ENCODE measurements around the gene SRRM2.

Gene SRRM2

DNA sequence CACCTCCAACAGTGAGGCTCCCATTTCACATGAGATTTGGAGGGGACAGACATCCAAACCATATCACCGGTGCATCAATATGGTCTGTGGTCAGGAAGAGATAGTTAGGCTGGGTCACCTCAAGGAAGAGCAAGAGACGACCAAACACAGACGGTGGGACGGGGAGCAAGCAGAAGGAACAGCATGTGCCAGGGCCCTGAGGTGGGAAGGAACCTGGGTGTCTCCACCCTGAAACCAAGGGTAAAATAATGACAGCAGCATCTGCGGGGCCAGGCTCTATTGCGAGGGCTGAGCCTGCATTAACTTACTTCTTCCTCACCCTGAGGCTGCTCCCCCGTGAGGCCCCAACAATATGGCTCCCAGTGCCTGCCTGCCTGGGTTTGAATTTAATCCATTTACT, 55.7 kb downstream of the SRRM2 start:
- DNase-seq (ENCODE audit: low read depth in 2 of 2): no peak
- H3K4me3 ChIP-seq (replicated peaks in 1 of 2; ENCODE audit: low read depth in 2 of 2, low read length in 2 of 2): no peak overlapping the region
- no peak for TF ChIP-seq CTCF (IDR thresholded peaks at IDR 0.05; ENCODE audit: low read depth, low read length)

GRCh38 chr16:2809149-2809760, 56.8 kb downstream of the SRRM2 start:
- no peak for TF ChIP-seq CTCF (IDR thresholded peaks at IDR 0.05; ENCODE audit: low read depth, low read length)
- no peak overlapping the region for H3K4me3 ChIP-seq (replicated peaks in 1 of 2; ENCODE audit: low read depth in 2 of 2, low read length in 2 of 2)
- DNase-seq (ENCODE audit: low read depth in 2 of 2): no peak

DNA sequence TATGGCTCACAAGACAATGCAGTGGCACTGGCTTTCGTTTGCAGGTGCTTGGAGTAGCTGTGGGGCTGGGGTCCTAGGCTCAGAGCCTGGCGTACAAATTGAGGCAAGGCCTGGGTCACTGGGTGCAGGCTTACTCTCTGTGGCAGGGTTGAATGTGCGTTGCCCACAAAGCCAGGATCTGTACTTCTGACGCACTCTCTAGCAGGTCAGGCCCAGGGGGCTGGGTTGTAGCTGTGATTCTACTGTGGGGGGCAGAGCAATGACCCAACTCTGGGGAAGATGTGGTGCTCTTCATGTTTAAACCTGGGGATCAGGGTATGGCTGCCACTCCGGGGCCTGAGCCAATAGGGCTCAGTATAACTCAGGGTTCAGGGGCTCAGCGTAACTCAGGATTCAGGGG, 58.2 kb downstream of the SRRM2 start:
- no peak for TF ChIP-seq CTCF (IDR thresholded peaks at IDR 0.05; ENCODE audit: low read depth, low read length)
- H3K4me3 ChIP-seq (replicated peaks in 1 of 2; ENCODE audit: low read depth in 2 of 2, low read length in 2 of 2): no peak overlapping the region
- DNase-seq (ENCODE audit: low read depth in 2 of 2): no peak

DNA sequence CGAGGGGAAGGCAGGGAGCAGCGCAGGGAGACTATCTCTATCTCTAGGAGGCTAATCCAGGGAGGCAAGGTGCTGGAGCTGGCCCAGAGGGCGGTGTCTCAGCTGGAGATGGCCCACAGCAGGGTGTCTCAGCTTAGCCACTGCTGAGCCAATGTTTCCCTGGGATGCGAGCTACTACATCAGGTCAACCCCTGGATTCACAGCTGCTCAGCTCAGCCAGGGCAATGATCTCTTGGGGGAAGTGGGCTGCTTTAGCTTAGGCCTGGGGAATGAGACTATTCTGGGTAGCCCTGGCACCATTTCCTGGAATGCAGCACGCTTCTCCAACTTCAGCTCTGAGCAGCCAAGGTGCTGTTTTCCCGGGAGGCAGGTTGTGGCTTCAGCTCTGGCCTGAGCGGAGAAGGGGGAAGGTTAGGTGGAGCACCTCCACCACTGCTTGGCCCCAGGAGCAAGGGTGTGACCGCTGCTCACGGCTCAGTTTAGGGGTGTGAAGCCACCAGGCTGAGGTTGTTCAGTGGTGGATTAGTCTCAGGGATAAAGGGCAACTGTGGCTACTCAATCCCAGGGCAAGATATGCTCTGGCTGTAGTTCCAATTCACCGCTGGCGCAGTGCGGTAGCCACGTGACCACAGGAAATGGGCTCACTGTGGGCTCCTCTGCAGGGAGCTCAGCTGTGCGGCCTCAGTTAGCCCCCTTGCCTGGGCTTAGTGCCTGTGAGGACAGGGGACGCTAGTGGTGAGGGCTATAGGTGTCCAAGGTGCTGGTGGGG, 59.4 kb downstream of the SRRM2 start:
- TF ChIP-seq CTCF (IDR thresholded peaks at IDR 0.05; ENCODE audit: low read depth, low read length): no peak
- H3K4me3 ChIP-seq (replicated peaks in 1 of 2; ENCODE audit: low read depth in 2 of 2, low read length in 2 of 2): no peak overlapping the region
- no peak for DNase-seq (ENCODE audit: low read depth in 2 of 2)

DNA sequence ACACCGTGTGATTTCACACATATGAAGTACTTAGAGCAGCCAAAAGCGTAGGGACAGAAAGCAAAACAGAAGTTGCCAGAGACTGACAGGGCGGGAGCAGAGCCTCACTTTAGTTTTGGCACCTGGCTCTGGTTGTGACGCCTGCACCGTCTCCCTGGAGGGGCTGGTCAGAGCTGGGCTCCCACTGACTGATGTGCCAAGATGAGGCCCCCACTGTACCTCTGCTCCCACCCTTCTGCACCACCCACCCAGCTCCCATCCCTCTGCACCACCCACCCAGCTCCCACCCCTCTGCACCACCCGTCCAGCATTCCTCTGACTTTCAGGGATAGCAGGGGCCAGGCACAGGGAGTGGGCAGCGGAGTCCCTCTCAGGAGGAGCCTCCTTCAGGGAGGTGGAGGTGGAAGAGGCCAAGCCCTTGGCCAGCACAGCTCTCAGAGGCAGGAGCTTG, 61.4 kb downstream of the SRRM2 start:
- H3K4me3 ChIP-seq (replicated peaks in 1 of 2; ENCODE audit: low read depth in 2 of 2, low read length in 2 of 2): no peak overlapping the region
- no peak for DNase-seq (ENCODE audit: low read depth in 2 of 2)
- TF ChIP-seq CTCF (IDR thresholded peaks at IDR 0.05; ENCODE audit: low read depth, low read length): no peak

DNA sequence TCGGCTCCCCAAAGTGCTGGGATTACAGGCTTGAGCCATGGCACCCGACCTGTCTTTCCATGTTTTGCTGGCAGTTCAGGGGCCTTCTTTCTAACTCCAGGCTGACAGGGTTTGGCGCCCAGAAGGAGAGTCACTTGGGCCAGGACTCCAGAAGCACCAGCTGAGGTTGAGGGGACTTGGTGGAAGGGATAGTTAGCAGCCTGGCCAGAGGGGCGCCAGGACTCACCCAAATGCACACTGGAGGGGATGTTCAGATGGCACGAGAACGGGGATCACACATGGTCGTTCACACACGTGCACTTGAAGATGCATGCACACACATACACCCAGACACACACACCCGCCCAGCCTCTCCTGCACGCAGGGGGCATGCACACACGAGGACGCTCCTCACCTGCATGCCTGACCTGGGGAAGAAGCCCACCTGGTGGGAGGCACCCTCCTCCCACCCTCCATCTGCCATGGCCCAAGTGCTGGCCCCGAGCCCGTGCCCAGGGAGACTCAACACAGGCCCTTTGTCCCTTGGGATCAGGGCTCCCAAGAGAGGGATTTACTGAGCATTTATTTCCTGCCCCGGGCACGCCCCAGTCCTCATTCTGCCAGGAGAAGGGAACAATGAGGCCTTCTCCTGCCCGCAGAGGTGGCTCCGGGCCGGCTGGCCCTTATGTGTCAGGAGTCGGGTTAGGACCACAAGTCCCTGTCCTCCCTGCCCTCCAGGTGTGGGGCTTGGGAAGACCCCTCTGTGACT, 62.3 kb downstream of the SRRM2 start:
- no peak for TF ChIP-seq CTCF (IDR thresholded peaks at IDR 0.05; ENCODE audit: low read depth, low read length)
- DNase-seq (ENCODE audit: low read depth in 2 of 2): no peak
- H3K4me3 ChIP-seq (replicated peaks in 1 of 2; ENCODE audit: low read depth in 2 of 2, low read length in 2 of 2): no peak overlapping the region
